PC-3 (cell line): ENCODE measurements around the gene C9orf72. TPM values are rescaled to one million over a fixed set of nuclear protein-coding genes. Genes with fewer than 3 reads are reported as not detected.

Experiments used
- ATAC-seq: fragments of 200-7000 bp; cut with Tn5 transposase; 2 replicates; pipeline ENCODE4 v1.9.1; 2020; ENCODE audit warnings: mild to moderate bottlenecking, moderate library complexity
- Bru-seq: library from RNA; stranded (reverse); fragments of 400-500 nt; gene quantifications from one replicate; lab custom pipeline; 2021; lab: Mats Ljungman, UMichigan
- BruChase-seq, 2 experiments: library from RNA; stranded (reverse); fragments of 400-500 nt; gene quantifications; one replicate each; lab custom pipeline; 2021; lab: Mats Ljungman, UMichigan
- BruUV-seq: library from RNA; stranded (reverse); fragments of 400-500 nt; replicated peaks from 2 replicates; lab custom pipeline; 2021; lab: Mats Ljungman, UMichigan
- CTCF ChIA-PET: fragments of 300-600 bp; sonication (Branson Sonifier 250); formaldehyde crosslinking; loops from one replicate; lab custom pipeline; 2022; ENCODE audit warnings: antibody characterized with exemption; lab: Charles Lee
- POLR2A ChIA-PET: fragments of 300-600 bp; sonication (Branson Sonifier 250); formaldehyde crosslinking; loops from one replicate; lab custom pipeline; 2022; ENCODE audit warnings: antibody characterized with exemption; ENCODE audit not compliant: unreplicated experiment; lab: Charles Lee
- DNase-seq: peaks from one replicate; pipeline ENCODE4 v3.0.0-alpha.2; 2015
- H2AFZ ChIP-seq: fragments of 300-600 bp; sonication (generic); 2 replicates; pipeline ENCODE4 v1.6.0; 2016; ENCODE audit warnings: antibody characterized with exemption, low read length
- H3F3A ChIP-seq: fragments of 300-600 bp; sonication (generic); one replicate; pipeline ENCODE4 v1.6.0; 2017; ENCODE audit warnings: antibody characterized with exemption, low read length, control low read depth, mild to moderate bottlenecking; ENCODE audit not compliant: unreplicated experiment
- H3K27ac ChIP-seq: fragments of 300-600 bp; sonication (generic); 2 replicates; pipeline ENCODE4 v1.5.1; 2016; ENCODE audit warnings: mild to moderate bottlenecking, low read length
- H3K27me3 ChIP-seq: fragments of 300-600 bp; sonication (generic); 2 replicates; pipeline ENCODE4 v1.6.1; 2016; ENCODE audit warnings: low read length, mixed read lengths
- H3K36me3 ChIP-seq: fragments of 300-600 bp; sonication (generic); 2 replicates; pipeline ENCODE4 v1.6.1; 2016; ENCODE audit warnings: low read depth, mixed run types, low read length, mixed read lengths
- H3K4me1 ChIP-seq: fragments of 300-600 bp; sonication (generic); 2 replicates; pipeline ENCODE4 v1.5.1; 2016; ENCODE audit warnings: low read length; ENCODE audit not compliant: insufficient read depth
- H3K4me2 ChIP-seq: fragments of 300-600 bp; sonication (generic); 2 replicates; pipeline ENCODE4 v1.6.0; 2016; ENCODE audit warnings: low read length
- H3K4me3 ChIP-seq: fragments of 300-600 bp; sonication (generic); 2 replicates; pipeline ENCODE4 v1.5.1; 2016; ENCODE audit warnings: mild to moderate bottlenecking, low read length, mixed read lengths
- H3K79me2 ChIP-seq: fragments of 300-600 bp; sonication (generic); 2 replicates; pipeline ENCODE4 v1.6.1; 2017; ENCODE audit warnings: low read length, mixed read lengths
- H3K9ac ChIP-seq: fragments of 300-600 bp; sonication (generic); 2 replicates; pipeline ENCODE4 v1.6.0; 2016; ENCODE audit warnings: mild to moderate bottlenecking, low read length
- H3K9me2 ChIP-seq: fragments of 300-600 bp; sonication (generic); replicated peaks from 2 replicates; pipeline ENCODE4 v1.6.1; 2016; ENCODE audit warnings: mixed run types, low read length, mixed read lengths
- H3K9me3 ChIP-seq: fragments of 300-600 bp; sonication (generic); 2 replicates; pipeline ENCODE4 v1.6.1; 2016; ENCODE audit warnings: low read length, mixed read lengths
- H4K20me1 ChIP-seq: fragments of 300-600 bp; sonication (generic); 2 replicates; pipeline ENCODE4 v1.6.1; 2016; ENCODE audit warnings: low read length, mixed read lengths
- CTCF ChIP-seq: fragments of 300-600 bp; sonication (generic); conservative IDR thresholded peaks from 2 replicates; pipeline ENCODE4 v1.5.1; 2017; ENCODE audit warnings: antibody characterized with exemption, low read depth, mild to moderate bottlenecking, low read length
- EZH2 ChIP-seq: fragments of 300-600 bp; sonication (generic); IDR thresholded peaks from one replicate; pipeline ENCODE4 v1.6.1; 2017; ENCODE audit warnings: antibody characterized with exemption, mild to moderate bottlenecking, low read length; ENCODE audit not compliant: unreplicated experiment
- EZH2phosphoT487 ChIP-seq: fragments of 300-600 bp; sonication (generic); IDR thresholded peaks from 2 replicates; pipeline ENCODE4 v1.6.1; 2018; ENCODE audit warnings: mild to moderate bottlenecking, antibody characterized with exemption, low read length, borderline replicate concordance
- intact Hi-C: fragments of 100-400 bp; cut with micrococcal nuclease; formaldehyde crosslinking; loops from 2 replicates; pipeline ENCODE4 v1.9.0; 2023
- long read RNA-seq: library from polyadenylated mRNA; unstranded; transcript quantifications from one replicate; pipeline ENCODE4 v2.0.0, GENCODE V29; 2021; ENCODE audit not compliant: unreplicated experiment
- total RNA-seq: library from RNA; depleted of rRNA; stranded (reverse); fragments of >200 nt; gene quantifications from 2 replicates; pipeline ENCODE4 v1.2.3, GENCODE V29; 2014; rRNA removed

C9orf72 gene
- 7.9 and 10.4 TPM in 2 replicates for total RNA-seq
- Bru-seq, nascent RNA = percentile 67 among the genes with signal in this experiment
- BruChase-seq, experiment 1, labeled RNA remaining after a 6-hour chase = percentile 60 among the genes with signal in this experiment
- percentile 72 among the genes with signal in this experiment for BruChase-seq, experiment 2, labeled RNA remaining after a 2-hour chase
- long read RNA-seq, transcript C9orf72-203 (11 exons, 3,200 nt) = major isoform, 13 of 27 reads
- long read RNA-seq, partial matches to known transcripts = 7 of 27 reads
- long read RNA-seq, other reads (novel, unspliced or antisense) = 7 of 27 reads

GRCh38 chr9:27572918-27573633, at the start of gene C9orf72:
Gene C9orf72 (minus strand): TSS chr9:27573481. CDS start chr9:27567120, 6,361 bp downstream.
- Histone ChIP-seq H3K9me2 (no peaks in the 10 kb centered on the region), H4K20me1 (no peaks in the 10 kb centered on the region), H3K36me3 (no peaks in the 10 kb centered on the region), H3K4me1 (peaks cover 43% of the 10 kb centered on the region), H3K9me3 (no peaks in the 10 kb centered on the region), H3K79me2 (peaks cover 36% of the 10 kb centered on the region), H3F3A (peaks cover 6% of the 10 kb centered on the region), H3K4me2 (peak within 1 kb of the TSS; percentile 91), H3K27ac (peak within 1 kb of the TSS; percentile 86), H3K27me3 (no peaks in the 10 kb centered on the region), H2AFZ (peak within 1 kb of the TSS; percentile 92), H3K9ac (peak within 1 kb of the TSS; percentile 86), H3K4me3 (peak within 1 kb of the TSS; percentile 89)
- no peak for TF ChIP-seq EZH2phosphoT487
- no TSS peak for BruUV-seq
- intact Hi-C loops = loop anchor here (1.0 to 10.0 kb wide), 2 partner anchors 53 to 152 kb away; no protein-coding TSS in a partner anchor
- peak; percentile 64 for ATAC-seq
- ChIA-PET CTCF (no interaction called here), POLR2A (interaction anchor here (0.6 to 0.7 kb wide), 2 partner anchors 55 to 115 kb away, joined by 4 to 6 read pairs; no protein-coding TSS in a partner anchor)
- DNase-seq = peak; percentile 64

- no peaks in the 10 kb centered on the region for H3K27me3 ChIP-seq
- H3K36me3 ChIP-seq = no peaks in the 10 kb centered on the region
- H3K9ac ChIP-seq = peak overlapping the region; percentile 35; the same call in 1 of the 2 replicates
- H4K20me1 ChIP-seq = no peaks in the 10 kb centered on the region
- H3K4me1 ChIP-seq = peaks cover 39% of the 10 kb centered on the region
- no peaks in the 10 kb centered on the region for H3K9me2 ChIP-seq
- H3K9me3 ChIP-seq = no peaks in the 10 kb centered on the region
- peak overlapping the region; percentile 88 for H3K27ac ChIP-seq
- no TSS peak for BruUV-seq
- H2AFZ ChIP-seq = no peak overlapping the region
- no peak for TF ChIP-seq EZH2phosphoT487
- no peak for TF ChIP-seq EZH2
- no peak for TF ChIP-seq CTCF
- H3K79me2 ChIP-seq = peaks cover 13% of the 10 kb centered on the region
- H3K4me3 ChIP-seq = peak overlapping the region; percentile 43; the same call in 1 of the 2 replicates
- DNase-seq = peak; percentile 70
- peak overlapping the region; percentile 82 for H3K4me2 ChIP-seq
- ChIA-PET CTCF (no interaction called here), POLR2A (no interaction called here)
- intact Hi-C loops = no loop called here
- peak; percentile 27 for ATAC-seq
- peaks cover 14% of the 10 kb centered on the region for H3F3A ChIP-seq
Observed at GRCh38 chr9:27622693-27623340, 49.5 kb upstream of the C9orf72 start.

- Histone ChIP-seq H3K9ac (no peak overlapping the region), H3K36me3 (no peaks in the 10 kb centered on the region), H3K4me3 (no peak overlapping the region), H4K20me1 (no peaks in the 10 kb centered on the region), H3K4me2 (no peak overlapping the region), H3K9me2 (no peaks in the 10 kb centered on the region), H3K27me3 (no peaks in the 10 kb centered on the region), H3K4me1 (peaks cover 20% of the 10 kb centered on the region), H3K79me2 (peaks cover 10% of the 10 kb centered on the region), H3K27ac (no peak overlapping the region), H3K9me3 (no peaks in the 10 kb centered on the region), H3F3A (peaks cover 4% of the 10 kb centered on the region), H2AFZ (no peak overlapping the region)
- intact Hi-C loops = no loop called here
- ATAC-seq (no peak), DNase-seq (no peak)
- CTCF ChIA-PET = no interaction called here
- BruUV-seq = no TSS peak
- POLR2A ChIA-PET = no interaction called here
- no peak for TF ChIP-seq EZH2
- no peak for TF ChIP-seq CTCF
- no peak for TF ChIP-seq EZH2phosphoT487
Observed at GRCh38 chr9:27619743-27620142, 46.5 kb upstream of the C9orf72 start.
